Loucy (cell line): ENCODE results near the gene SINHCAF.

Source experiments
- EZH2phosphoT487 ChIP-seq: fragments of 200-600 bp; IDR thresholded peaks from 2 replicates; pipeline ENCODE4 v1.6.1; 2018; ENCODE audit warnings: antibody characterized with exemption, mild to moderate bottlenecking, moderate library complexity, borderline replicate concordance
- TF ChIP-seq, protein P1 (sequence below): fragments of 200-600 bp; sonication (generic); conservative IDR thresholded peaks from 2 replicates; pipeline ENCODE4 v1.5.1; 2014; ENCODE audit warnings: mild to moderate bottlenecking, antibody characterized with exemption, low read length

DNA sequence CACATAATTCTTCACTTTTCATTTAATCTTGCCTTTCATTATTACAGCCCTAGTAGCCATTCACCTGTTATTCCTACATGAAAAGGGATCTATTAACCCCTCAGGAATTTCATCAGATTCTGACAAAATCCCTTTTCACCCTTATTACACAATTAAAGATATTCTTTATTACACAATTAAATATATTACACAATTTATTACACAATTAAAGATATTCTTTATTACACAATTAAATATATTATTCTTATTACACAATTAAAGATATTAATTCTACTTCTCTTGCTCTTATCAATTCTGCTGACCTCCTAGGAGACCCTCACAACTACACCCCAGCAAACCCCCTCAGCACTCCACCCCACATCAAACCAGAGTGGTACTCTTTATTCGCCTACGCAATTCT, 77.1 kb downstream of the SINHCAF start:
- TF ChIP-seq, protein P1, sequence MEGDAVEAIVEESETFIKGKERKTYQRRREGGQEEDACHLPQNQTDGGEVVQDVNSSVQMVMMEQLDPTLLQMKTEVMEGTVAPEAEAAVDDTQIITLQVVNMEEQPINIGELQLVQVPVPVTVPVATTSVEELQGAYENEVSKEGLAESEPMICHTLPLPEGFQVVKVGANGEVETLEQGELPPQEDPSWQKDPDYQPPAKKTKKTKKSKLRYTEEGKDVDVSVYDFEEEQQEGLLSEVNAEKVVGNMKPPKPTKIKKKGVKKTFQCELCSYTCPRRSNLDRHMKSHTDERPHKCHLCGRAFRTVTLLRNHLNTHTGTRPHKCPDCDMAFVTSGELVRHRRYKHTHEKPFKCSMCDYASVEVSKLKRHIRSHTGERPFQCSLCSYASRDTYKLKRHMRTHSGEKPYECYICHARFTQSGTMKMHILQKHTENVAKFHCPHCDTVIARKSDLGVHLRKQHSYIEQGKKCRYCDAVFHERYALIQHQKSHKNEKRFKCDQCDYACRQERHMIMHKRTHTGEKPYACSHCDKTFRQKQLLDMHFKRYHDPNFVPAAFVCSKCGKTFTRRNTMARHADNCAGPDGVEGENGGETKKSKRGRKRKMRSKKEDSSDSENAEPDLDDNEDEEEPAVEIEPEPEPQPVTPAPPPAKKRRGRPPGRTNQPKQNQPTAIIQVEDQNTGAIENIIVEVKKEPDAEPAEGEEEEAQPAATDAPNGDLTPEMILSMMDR, result no peak
- no peak for TF ChIP-seq EZH2phosphoT487
